GF-D8 (cell line): ENCODE data around the gene NDUFV3.
"Not testable (repeated sequence)": the region's sequence is repeated elsewhere in the genome, so short reads cannot be mapped to it uniquely, and the experiment has no call there.

ENCODE experiments used
- DNase-seq: peaks from one replicate; lab custom pipeline; 2025; lab: John Stamatoyannopoulos, UW

Gene NDUFV3

DNA sequence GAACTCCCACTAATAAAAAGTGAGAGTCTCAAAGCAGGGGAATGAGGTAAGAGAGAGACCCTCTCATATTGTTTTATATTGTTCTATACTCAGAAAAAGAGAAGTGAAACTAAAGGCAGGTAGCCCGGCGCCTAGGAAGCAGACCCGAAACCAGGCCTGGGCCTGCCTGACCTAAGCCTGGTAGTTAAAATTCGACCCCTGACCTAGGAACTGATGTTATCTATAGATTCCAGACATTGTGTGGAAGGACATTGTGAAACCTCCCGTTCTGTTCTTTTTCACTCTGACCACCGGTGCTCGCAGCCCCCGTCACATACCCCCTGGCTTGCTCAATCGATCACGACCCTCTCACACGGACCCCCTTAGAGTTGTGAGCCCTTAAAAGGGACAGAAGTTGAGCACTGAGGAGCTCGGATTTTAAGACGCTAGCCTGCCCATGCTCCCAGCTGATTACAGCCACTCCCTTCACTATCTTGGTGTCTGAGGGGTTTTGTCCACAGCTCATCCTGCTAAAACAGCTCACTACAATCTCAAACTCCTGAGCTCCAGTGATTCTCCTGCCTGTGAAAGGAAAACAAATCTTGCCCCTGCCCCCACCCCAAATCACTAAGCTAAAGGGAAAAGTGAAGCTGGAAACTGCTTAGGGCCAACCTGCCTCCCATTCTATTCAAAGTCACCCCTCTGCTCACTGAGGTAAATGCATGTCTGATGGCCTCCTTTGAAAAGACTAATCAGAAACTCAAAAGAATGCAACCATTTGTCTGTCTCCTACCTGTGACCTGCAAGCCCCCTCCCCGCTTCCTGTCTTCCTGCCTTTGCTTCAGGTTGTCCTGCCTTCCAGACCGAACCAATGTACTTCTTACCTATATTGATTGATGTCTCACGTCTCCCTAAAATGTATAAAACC lies 44.2 kb downstream of the NDUFV3 start:
- DNase-seq, result not testable (repeated sequence)

DNA sequence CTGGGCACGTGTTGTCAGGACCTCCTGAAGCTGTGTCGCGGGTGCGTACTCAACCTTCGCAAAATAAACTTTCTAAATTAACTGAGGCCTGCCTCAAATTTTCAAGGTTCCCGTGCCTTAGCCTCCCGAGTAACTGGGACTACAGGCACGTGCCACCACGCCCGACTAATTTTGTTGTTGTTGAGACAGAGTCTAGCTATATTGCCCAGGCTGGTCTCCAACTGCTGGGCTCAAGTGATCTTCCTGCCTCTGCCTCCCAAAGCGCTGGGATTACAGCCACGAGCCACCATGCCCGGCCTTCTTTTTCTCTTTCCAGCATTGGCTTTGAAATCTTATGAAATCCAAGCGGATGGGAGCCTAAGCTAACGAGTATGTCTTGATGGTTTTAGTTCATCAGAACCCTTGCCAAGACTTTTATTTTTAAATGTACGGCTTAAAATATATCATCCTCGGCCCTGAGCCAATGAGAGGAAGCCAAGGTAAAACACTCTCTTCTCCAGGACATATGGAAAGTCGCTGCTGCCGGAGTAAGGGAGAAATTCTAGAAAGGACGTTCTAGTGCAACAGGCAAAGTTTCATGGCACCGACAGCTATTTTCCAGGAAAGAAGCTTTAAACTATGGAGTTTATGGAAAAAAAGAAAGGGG lies 45.0 kb downstream of the NDUFV3 start:
- no peak for DNase-seq

DNA sequence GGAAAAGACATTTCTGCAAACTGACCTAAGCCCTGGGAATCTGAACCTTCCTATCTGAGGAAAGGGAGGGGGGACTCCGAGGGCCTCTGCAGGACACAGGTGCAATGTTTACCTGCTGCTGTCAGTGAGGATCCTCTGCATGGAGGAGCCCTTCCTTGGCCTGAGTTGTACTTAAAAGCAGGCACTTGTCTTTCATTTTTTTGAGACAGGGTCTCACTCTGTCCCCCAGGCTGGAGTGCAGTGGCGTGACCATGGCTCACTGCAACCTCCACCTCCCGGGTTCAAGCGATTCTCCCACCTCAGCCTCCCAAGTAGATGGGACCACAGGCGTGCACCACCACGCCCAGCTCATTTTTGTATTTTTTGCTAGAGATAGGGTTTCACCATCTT lies 45.5 kb downstream of the NDUFV3 start:
- not testable (repeated sequence) for DNase-seq

DNA sequence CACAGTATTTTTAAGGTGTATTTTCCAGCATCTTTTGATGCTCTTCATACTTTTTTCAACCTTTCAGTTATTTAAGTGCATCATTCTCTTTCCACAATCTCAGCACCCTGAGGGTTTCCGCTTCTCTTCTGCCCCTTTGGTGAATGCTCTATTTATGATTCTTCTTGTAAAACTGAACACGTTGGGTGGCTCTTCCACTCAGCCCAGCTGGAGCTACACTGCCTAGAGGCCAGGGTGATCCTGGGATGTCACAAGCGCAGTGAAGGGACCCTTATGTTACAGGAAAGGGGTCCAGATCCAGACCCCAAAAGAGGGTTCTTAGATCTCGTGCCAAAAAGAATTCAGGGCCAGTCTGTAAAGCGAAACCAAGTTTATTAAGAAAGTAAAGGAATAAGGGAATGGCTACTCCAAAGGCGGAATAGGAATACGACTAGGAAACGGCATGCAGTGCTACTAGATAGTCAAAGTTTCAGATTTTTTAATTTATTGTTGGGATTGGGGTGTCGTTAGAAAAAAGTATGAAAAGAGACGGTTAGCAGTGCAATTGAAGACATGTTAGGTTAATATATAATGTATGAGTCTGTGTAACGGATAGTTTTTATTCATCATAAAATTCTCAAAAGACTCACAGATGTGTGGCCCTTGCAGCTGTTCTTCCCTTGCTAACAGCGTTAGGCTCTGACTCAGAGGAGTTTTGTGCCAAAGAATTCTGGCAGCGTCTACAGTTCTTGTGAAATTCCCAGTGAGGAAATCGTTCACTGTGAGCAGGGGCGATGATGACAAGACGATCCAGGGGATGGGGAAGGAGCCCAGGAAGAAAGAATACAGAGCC lies 46.7 kb downstream of the NDUFV3 start:
- peak; percentile 75 for DNase-seq

DNA sequence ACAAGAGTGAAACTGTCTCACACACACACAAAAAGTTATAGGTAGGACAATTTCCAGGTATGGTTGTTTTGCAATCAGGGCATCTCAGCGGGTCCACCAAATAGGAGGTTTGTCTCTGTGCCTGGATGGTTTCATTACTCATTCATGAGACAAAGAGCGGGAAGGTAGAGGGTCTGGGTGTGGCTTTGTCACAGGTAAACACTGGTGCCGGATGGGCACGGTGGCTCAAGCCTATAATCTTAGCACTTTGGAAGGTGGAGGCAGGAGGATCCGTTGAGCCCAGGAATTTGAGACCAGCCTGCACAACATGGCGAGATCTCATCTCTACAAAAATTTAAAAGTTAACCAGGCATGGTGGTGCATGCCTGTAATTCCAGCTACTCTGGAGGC lies 48.6 kb downstream of the NDUFV3 start:
- DNase-seq, result no peak

DNA sequence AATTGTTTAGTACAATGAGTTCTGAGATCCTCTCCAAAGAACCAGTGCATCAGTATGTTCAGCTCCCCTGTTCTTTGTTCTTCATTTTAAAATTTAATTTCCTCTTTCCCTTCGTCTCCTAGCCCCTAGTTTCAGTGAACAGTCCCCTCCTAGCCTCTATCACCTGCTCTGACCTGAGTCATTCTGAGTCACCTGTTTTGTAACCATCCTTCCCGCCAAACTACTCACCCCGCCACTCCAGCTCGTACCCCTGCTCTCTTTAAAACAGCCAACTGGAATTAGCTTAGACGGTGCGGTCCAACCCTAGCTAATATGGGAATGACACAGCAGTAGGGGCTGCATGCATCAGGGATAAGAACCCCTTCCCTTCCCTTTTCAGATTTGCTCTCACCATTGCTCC lies 49.1 kb downstream of the NDUFV3 start:
- DNase-seq, result no peak

DNA sequence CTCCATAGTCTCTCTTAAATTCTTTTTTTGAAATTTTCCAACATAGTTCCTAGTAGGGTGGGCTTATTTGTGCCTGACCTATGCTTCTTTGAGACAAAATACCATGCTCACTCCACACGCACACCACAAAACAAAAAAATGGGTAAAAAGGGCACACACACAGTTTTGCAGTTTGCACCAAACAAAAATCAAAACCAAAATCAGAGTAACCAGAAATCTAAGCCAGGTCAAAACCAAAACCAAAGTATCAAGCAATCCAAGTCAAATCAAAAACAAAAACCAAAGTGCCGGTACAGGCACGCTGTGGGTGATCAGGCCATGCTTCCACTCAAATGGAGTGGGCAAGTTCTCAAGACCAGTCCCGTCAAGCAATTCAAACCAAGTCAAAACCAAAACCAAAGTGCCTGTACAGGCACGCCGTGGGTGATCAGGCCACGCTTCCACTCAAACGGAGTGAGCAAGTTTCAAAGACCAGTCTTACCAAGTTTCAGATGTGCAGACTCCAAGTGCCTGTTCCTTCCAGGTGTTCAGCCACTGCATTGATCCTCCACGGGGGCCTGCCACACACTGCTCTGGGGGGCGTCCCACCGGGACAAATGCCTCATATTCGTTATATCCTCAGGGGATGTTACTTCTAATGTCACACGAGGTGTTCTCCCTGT lies 56.1 kb downstream of the NDUFV3 start:
- not testable (repeated sequence) for DNase-seq

DNA sequence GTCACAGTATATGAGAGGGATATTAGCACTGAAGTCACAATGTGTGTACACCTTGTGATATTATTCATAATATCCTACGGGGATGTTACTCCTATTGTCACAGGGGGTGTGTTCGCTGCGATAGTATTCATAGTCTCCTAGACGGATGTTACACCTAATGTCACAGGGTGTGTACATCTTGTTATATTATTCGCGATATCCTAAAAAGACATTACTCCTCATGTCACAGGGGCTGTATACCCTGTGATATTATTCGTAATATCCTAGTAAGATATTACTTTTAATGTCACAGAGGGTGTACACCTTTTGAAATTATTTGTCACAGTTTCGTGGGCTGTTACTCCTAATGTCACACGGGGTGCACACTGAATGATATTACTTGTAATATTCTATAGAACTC lies 58.1 kb downstream of the NDUFV3 start:
- DNase-seq, result not testable (repeated sequence)

DNA sequence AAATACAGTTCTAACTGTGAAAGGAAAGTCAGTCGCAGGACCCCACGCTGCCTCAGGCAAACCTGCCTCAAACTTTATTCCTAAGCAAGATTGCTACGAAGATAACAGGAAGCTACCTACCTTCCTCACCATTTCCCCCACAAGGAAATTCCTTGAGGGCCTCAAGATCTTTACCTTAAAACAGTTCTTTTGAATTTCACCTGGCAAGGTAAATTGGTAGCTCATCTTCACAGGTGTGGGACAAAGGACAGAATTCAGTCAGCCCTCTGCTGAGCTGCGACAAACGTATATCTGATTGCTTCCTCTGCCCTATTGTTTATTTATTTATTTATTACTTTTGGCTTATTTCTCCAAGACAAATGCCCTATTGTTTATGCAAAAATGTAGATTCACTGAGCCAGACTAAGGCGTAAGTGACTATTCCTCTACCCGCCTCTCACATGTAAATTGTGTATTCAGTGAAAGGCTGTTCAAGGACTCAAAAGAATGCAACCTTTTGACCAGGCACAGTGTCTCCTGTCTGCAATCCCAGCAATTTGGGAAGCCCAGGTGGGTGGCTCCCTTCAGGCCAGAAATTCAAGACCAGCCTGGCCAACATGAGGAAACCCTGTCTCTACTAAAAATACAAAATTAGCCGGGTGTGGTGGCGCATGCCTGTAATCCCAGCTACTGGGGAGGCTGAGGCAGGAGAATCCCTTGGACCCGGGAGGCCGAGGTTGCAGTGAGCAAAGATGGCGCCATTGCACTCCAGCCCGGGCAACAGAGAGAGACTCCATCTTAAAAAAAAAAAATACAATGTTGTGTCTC lies 63.9 kb downstream of the NDUFV3 start:
- DNase-seq, result no peak

DNA sequence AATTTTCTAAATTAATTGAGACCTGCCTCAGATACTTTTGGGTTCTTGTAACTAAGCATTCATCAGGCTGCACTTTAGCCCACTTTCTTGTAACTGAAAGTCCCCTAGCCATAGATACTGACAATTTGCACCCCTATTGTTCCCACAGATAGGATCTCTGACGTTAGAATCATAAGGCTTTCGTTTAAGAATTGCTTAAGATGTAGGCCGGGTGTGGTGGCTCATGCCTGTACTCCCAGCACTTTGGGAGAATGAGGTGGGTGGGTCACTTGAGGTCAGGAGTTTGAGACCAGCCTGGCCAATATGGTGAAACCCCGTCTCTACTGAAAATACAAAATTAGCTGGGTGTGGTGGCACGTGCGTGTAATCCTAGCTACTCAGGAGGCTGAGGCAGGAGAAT lies 65.0 kb downstream of the NDUFV3 start:
- not testable (repeated sequence) for DNase-seq

DNA sequence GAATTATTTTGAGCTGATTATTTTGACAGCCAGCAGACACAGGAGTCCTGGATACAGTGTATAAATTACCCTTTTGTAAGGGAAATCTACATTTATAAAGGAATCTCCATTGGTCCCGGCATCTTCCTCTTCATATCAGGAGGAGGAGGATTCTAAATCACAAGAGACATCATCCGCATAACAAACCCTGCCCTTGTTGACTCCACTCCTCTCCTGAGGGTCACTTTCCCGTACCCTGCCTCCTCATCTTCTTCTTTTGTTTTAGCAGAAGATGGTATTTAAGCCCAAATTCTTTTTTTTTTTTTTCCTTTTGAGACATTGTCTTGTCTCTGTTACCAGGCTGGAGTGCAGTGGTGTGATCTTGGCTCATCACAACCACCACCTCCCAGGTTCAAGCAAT lies 66.6 kb downstream of the NDUFV3 start:
- DNase-seq, result no peak

DNA sequence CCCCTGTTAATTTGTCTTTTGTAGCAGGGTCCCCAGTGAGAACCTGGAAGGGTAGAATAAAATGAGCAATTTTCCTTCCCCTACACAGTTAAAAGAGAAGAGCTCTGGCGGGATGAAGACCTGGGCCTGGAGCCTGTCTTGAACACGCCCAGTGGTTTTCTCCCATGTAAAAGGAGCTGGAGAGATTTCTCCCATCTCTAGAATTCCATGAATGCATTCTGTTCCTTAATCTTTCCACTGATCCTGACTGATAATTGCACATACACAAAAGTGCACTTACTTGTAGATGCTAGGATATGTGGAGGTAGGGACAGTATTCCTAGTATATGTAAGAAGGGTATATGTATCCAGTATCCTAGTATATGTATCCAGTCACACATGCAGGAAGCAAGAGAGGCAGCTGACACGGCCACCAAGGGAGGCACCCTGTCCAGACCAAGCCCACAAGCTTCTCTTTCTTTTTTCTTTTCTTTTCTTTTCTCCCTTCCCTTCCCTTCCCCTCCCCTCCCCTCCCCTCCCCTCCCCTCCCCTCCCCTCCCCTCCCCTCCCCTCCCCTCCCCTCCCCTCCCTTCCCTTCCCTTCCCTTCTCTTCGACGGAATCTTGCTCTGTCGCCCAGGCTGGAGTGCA lies 69.4 kb downstream of the NDUFV3 start:
- DNase-seq, result no peak
